ELR (cell line): Measurements from ENCODE around the gene CCDC78.
A peak's percentile ranks its signal among the peaks of the same experiment; 100 is the strongest.

Experiments
- DNase-seq: peaks from one replicate; pipeline ENCODE4 v3.0.0-alpha.2; 2015; ENCODE audit warnings: low read depth

Gene CCDC78

GRCh38 chr16:710500-711075 is 15.7 kb downstream of the CCDC78 start:
- no peak for DNase-seq

GRCh38 chr16:709566-710499 is 16.4 kb downstream of the CCDC78 start:
- peak; percentile 75 for DNase-seq

- DNase-seq = no peak
Observed at GRCh38 chr16:708959-709358, 17.3 kb downstream of the CCDC78 start.

- DNase-seq = no peak
Observed at GRCh38 chr16:708019-708418, 18.2 kb downstream of the CCDC78 start.

GRCh38 chr16:707062-707538 is 19.1 kb downstream of the CCDC78 start:
- no peak for DNase-seq

GRCh38 chr16:706189-707061 is 19.8 kb downstream of the CCDC78 start:
- no peak for DNase-seq

- no peak for DNase-seq
Observed at GRCh38 chr16:705431-706188, 20.6 kb downstream of the CCDC78 start, which contains the start of gene FBXL16. Gene FBXL16 (minus strand): TSS chr16:705801. CDS start chr16:697405, 8,396 bp downstream.

GRCh38 chr16:704552-705380 is 21.5 kb downstream of the CCDC78 start:
- no peak for DNase-seq

GRCh38 chr16:704047-704446 is 22.2 kb downstream of the CCDC78 start:
- no peak for DNase-seq

GRCh38 chr16:703406-703805 is 22.8 kb downstream of the CCDC78 start:
- no peak for DNase-seq

- no peak for DNase-seq
Observed at GRCh38 chr16:702341-702740, 23.9 kb downstream of the CCDC78 start.

- no peak for DNase-seq
Observed at GRCh38 chr16:700684-701584, 25.3 kb downstream of the CCDC78 start.

GRCh38 chr16:698911-699671 is 27.2 kb downstream of the CCDC78 start:
- no peak for DNase-seq

- no peak for DNase-seq
Observed at GRCh38 chr16:695355-696089, 30.7 kb downstream of the CCDC78 start.

GRCh38 chr16:694863-695354 is 31.3 kb downstream of the CCDC78 start:
- no peak for DNase-seq

GRCh38 chr16:694187-694862 is 31.9 kb downstream of the CCDC78 start:
- DNase-seq = no peak

- no peak for DNase-seq
Observed at GRCh38 chr16:693766-694165, 32.5 kb downstream of the CCDC78 start.
